RPMI7951 (cell line): ENCODE results near the gene RNF215. TPM values are rescaled to one million over a fixed set of nuclear protein-coding genes. Genes with fewer than 3 reads are reported as not detected.
A peak's percentile ranks its signal among the peaks of the same experiment; 100 is the strongest.
"Not testable (repeated sequence)": the region's sequence is repeated elsewhere in the genome, so short reads cannot be mapped to it uniquely, and the experiment has no call there.

Experiments
- DNase-seq: peaks from one replicate; pipeline ENCODE4 v3.0.0-alpha.2; 2012; ENCODE audit warnings: low read depth
- total RNA-seq: library from RNA; depleted of rRNA; stranded (reverse); fragments of >200 nt; shearing (Covaris generic); gene quantifications from 2 replicates; pipeline ENCODE4 v1.2.3, GENCODE V29; 2014

Gene RNF215
- total RNA-seq, 1 experiment from 2014 or later: 10.0 TPM

DNA sequence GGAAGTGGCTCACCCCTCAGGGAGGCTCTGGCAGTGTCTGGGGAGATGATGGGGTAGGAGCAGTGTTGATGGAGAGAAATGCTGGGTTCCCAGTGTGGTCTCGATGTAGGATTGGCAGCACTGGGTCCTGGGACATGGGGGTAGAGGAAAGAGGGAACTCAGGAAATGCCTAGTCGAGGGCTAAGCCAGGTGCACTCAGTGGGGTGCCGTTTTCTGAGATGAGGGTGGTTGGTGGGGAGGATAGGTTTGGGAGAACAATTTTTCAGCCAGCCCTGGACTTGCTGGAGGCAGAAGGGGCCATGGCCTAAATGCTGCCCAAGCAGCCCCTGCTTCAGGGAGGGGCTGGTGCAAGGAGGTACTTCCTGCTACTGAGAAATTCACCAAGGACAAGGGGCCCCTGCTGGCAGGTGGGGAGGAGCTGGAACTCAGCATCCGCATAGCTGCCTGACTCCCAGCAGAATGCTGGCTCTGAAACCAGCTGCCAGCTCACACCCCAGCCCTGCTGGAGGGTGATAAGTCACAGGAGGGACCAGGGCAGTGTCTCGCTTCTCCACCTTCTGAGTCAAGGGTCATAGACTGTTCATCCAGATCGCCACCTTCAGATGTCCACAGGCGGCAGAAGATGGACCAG is 24.4 kb downstream of the RNF215 start:
- no peak for DNase-seq

DNA sequence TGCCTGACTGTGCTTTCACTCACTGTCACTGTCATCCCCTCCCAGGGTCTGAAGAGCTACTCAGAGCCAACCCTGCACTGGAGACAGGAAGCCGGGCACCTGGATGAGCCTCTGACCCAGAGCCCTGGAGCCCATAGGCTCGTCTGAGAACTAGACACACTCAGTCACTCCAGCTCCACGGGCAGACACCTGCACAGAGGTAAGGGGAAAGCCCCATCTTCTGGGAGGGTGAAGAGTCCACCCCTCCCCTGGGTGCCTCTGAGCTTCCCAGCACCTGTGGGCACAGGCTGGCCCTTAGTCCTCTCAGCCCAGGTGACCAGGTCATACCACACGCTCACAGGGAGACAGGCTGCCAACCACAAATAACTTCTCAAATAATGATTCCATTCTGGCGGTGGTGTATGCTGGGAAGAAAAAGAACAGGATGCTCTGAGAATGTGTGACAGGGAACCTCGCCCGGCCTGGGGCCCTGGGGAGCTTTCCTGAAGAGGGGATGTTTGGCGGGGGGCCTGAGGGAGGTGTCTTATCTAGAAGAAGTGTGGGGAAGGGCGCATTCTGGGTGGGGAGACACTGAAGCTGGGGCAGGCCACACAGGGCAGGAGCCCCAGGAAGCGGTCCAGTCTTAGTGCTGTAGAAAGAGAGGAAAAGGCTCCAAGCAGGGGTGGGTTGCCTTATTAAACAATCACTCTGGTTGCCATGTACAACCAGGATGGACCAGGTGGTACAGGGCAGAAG is 25.1 kb downstream of the RNF215 start:
- DNase-seq: no peak

DNA sequence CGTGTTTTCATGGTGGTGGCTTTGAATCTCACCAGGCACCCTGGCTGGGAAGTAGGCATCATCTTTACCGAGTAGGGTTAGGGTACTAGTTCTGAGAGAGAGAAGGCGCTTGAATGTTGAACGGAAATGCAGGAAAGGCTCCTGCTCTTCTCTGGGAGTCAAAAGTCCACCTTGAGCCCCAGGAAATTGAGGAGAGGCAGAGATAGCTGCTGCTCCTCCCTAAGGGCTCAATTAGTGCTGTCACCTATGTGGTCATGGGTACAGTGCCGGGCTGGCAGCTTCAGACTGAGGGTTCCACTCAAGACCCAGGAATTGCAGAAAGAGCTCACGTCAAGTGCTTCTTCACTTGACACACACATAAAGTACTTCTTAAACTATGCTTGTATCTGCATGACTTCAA is 28.7 kb downstream of the RNF215 start:
- DNase-seq: no peak

DNA sequence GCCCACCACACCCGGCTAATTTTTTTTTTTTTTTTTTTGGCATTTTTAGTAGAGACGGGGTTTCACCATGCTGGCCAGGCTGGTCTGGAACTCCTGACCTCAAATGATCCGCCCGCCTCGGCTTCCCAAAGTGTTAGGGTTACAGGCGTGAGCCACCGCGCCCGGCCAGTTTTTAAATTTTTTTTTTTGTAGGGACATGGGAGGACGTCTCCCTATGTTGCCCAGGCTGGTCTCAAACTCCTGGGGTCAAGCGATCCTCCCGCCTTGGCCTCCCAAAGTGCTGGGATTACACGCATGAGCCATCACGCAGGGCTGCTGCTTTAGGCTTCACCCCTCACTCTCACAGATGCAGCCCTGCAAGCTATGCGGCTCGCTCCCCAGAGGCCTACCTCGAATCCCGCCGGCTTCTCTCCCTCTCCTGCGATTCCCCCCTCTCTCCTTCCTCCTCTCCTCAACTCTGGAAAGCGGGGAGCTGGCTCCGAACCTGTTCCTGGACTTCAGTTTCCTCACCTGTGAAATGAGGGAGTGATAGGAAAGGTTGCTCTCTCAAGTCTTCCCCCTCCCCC is 29.5 kb downstream of the RNF215 start:
- DNase-seq: no peak

DNA sequence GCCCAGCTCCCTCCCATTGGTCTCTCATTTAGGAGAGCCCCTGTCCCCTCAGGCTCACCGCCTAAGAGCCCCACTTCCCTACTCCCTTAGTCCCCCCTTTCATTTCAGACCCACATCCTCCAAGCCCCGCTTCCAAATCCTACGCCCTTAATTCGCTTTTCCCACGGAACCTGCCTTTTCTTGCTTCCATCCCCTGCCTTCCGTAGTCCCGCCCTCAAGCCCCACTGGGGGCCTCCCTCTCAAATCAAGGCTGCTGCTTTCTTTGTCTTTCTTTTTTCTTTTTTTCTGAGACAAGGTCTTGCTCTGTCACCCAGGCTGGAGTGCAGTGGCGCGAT is 30.0 kb downstream of the RNF215 start:
- DNase-seq: no peak

DNA sequence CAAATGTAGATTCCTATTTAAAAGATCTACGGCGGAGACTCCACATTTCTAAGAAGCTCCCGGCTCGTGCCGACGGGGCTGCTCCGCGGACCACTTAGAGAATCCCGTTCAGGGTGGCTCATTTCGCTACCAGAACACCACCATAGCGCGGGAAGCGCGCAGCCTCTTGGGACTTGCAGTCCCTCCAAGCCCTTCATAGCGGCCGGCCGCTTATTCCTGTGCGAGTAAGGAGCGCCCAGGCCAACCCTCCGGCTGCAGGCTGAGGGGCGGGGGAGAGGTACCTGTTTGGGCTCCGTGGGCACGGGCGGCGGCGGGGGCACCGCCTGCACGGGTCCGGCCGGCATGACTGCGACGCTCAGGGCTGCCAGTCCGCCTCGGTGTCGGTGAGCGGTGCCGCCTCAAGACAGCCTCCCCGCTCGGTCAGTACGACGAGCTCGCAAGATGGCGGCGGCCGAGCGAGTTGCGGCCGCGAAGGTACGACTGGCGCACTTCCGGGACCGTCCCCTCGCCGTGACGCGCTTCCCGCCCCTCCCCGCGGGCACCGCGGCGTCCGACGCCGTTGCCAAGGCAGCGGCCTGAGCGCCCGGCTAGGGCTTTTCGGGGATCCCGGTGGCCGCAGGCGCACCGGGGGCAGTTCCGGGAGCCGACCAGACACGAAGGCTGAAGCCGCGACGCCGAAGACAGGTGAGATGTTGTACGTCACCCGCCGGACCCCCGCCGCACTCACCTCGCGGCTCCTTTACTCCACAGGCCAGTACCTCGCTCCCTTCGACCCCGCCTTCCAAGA is 30.6 kb downstream of the RNF215 start, which contains the start of the genes CCDC157 and SF3A1:
CCDC157 (plus strand) TSS at position 559 of the 787 bp plus-strand sequence. CDS start 8,994 bp downstream, outside the sequence.
SF3A1 (minus strand) TSS at position 446 of the 787 bp plus-strand sequence; CDS start at position 344, 102 bp downstream.
- peak; percentile 83 for DNase-seq

DNA sequence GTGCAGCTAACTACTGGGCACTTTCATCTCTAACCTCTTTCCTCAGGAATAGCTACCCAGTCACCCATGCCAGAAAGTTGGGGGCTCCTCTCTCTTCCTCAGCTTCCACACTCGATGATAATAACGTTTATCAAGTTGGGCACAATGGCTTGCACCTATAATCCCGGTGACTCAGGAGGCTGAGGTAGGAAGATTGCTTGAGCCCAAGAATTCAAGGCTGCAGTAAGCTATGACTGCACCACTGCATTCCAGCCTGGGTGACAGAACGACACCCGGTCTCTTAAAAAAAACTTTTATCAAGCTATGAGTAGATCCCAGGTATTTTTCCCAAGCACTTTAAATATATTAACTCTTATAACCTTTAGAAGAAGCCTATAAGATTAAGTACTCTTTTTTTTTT is 32.6 kb downstream of the RNF215 start:
- DNase-seq: no peak

DNA sequence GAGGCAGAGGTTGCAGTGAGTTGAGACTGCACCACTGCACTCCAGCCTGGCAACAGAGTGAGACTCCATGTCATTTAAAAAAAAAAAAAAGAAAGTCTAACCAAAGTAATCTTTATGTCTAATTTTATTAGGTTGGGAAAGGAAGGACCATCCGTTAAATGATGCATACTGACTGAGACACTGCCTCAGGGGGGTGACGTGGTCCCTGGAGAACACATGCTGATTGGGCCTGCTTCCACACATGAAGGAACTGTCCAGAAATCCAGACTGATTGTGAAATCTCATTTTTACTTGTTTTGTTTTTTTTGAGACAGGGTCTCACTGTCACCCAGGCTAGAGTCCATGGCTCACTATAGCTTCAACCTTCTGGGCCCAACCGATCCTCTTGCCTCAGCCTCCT is 36.0 kb downstream of the RNF215 start:
- peak; percentile 26 for DNase-seq

DNA sequence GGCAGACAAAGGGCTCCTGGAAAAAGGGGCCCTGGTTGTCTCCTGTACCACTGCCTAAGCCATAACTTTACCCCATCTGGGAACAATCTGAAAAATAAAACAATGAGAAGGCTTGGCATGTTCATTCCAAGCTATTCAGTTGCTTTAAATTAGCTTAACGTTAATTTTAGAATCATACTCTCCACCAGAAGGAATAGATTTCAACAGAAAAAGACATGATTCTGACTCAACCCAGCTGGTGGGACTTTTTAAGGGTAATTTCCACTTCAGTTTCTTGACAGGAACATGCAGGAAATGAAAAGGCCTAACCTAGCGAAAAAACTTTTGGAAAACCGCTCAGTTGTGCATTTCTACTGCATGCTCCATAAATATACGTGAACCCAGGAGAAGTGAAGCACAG is 38.4 kb downstream of the RNF215 start:
- no peak for DNase-seq

DNA sequence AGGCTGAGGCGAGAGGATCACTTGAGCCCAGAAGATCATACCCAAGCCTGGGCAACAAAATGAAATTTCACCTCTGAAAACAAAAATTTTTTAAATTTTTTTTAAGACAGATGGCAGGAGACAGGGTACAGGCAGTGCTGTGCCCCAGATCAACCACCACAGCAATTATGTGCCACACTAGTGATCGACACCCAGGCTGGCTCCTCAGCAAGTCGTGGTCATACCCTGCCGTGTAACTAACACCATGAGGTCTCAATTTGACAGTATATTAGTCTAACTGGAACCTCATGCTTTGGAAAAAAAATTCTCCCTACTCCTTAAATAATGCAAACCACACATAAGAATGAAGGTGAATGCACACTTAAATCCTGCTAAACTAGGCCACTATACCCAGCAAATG is 38.8 kb downstream of the RNF215 start:
- DNase-seq: no peak

DNA sequence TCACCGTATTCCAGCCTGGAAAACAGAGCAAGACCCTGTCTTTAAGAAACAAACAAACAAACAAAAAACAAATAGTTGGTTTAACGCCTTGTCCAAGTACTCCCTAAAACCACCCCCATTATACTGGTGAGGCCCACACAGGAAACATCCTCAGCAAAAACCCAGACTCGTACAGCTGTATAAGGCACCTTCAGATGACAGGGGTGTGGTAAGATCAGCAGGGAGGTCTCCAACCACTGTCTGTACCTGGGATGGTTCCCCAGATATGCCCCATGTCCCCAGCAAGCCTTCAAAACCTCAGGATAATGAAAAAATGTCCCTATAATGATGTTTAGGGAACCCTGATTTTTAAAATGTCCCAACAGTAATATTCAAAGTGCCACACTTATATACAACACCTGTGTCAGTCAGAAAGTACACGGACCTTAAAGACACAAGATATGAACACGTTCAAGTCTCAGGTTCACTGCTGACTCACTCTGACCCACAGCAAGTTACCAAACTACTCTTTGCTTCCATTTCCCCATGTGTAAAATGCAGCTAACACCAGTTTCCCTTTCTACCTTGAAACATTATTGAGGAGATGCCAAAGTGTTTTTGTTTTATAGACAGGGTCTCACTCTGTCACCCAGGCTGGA is 39.8 kb downstream of the RNF215 start:
- DNase-seq: no peak

DNA sequence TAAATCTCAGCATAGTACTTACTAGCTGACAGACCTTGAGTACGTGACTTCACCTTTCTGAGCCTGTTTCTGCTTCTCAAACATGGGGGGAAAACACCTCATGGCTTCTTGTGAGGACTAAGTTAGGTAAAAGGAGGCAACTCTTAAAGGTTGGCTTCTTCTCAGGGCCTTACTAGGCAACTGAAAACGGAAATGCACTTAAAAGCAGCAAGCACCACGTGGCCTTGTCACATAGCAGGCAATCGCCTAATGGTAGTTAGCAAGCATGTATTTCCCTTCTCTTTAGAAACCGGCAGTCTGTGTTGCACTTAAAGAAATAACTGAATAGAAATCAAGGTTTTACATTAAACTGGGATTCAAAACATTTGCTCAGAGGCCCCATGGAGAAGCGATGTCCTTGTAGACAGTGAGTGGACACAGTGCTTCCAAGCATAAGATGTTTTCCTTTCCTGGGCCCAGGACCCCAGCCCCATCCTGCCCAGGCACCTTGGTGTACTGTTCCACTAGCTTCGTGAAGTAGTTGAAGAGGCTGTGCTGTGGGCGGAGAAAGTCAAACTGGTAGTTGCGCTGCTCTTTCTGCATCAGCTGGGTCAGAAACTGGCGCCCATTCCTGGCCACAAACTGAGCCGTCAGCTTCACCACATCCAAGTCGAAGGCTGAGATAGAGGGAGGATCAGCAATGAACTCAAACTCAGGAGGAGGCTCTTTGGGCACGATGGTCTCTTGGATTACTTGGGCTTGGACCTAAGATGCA is 42.6 kb downstream of the RNF215 start:
- no peak for DNase-seq

DNA sequence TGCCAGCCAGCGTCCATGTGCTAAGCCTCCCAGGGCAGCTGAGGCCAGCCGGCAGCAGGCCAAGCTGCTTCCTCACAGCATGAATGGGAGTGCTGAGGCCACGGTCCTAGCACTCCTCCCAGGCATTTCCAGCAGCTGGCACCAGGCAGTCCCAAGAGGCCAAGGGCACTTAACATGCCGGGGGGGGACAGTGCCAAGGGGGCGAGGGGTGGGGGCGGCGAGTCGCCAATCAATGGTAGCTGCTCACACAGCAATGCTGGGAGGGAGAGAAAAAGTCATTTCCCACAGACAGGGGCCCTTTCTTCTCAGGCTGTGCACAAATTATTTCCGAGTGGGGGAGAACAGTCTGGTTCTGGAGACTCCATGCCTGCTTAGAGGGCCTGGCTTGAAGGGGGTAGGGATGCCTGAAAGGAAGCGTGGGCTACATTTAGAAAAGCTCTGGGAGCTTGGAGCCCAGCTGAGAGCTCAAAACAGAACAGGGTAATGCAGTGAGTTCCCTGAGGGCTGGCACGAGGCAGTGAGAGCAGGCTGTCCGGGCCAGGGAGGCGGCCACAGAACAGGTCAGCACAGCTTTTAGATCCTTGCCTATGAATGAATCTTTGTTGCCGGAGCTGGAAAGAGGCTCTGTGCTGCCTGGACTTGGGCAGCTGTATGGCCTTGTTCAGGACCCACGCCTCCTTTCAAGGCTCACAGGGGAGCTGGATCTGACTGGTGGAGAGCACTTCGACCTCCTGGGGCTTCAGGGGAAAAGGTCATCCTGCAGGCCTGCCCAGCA is 46.1 kb downstream of the RNF215 start:
- peak; percentile 35 for DNase-seq

DNA sequence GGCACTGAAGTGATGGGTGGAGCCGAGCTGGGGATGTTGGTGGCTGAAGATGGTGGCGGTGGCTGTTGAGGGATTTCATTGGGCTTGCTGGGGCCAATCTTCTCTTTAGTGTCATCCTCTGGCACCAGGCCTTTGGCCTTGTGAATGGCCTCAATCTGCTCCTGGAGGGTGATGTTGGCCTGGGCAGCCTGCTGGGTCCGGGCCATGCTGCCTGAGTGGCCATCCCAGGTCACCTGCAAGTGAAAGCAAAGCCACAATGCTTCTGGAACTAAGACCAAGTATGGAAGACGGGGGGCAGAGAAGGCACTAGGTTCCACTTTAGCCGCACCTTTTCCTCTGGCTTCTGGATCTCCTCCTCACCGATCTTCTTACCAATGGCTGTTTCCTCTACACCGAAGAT is 48.4 kb downstream of the RNF215 start:
- no peak for DNase-seq

DNA sequence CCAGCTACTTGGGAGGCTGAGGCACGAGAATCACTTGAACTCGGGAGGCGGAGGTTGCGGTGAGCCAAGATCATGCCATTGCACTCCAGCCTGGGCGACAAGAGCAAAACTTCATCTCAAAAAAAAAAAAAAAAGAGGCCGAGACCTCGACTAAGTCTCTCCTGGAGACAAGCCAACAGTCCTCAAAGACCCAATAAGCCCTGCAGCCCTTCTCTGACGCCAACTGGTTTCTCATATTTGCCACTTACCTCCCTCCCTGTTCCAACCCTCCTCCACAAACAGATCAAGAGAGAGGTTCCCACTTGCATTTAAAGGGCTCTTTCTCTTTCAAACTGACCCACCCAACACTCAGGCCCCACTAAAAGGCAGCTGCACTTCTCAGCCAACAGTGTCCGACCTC is 48.9 kb downstream of the RNF215 start:
- not testable (repeated sequence) for DNase-seq

DNA sequence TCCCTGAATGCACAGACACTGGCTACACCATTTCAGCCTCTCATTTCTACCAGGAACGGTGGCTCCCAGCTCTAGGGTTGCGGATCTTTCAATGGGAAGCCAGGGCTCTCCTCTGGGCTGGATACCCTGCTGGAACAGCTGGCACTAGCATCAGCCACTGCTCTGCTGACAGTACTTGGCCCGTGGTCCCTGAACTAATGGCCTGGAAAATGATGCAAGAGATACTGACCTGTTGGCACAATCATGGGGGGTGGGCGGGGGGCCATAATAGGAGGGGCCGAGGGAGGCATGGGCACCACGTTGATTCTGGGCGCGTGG is 49.8 kb downstream of the RNF215 start:
- no peak for DNase-seq

DNA sequence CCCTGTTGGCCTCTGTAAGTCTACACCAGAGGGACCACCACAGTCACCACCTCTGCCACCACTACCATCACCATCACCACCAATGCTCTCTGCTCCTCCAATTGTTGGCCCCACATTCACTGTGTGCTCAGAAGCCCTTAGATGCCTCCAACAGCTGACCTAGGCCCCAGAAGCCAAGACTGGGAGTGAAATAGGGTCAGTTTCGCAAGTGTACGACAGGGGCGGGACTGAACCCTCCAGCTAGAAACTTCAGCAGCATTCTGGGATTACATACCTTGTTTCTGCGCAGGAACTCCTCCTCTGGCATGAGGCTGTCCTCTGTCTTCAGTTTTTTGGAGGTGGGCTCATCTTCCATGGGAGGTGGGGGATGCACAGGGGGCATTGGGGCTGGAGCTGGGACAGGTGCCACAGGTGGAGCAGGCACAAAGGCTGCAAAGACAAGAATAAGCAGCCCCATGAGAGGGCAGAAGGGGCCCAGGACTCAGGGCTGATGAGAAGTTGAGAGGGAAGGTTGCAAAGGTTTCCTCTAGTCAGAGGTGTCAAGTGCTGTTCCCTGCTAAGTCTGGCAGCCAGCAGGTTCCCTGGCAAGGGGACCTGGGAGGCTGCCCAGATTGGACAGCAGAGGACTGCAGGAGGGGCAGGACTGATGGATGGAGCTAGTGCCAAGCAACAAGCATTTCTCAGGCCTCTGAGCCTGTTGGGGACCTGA is 50.3 kb downstream of the RNF215 start:
- no peak for DNase-seq

DNA sequence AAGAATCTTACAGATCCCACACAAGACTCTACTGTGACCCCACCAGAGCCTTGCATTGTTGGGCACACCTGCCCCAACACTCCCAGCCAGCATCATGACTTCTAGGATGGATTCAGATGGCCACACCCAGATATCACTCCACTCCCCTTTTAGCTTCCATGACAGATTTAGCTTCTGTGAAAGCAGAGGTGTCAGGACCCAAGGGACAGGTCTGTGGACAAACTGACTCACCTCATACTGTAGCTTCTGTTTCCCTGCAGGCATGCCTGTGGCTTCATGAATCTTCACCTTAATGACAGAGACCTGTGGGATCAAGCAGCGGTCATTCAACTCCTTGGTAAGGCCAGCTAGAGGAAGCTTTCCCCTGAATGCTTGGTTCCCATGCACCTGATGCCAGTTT is 52.0 kb downstream of the RNF215 start:
- DNase-seq: no peak

DNA sequence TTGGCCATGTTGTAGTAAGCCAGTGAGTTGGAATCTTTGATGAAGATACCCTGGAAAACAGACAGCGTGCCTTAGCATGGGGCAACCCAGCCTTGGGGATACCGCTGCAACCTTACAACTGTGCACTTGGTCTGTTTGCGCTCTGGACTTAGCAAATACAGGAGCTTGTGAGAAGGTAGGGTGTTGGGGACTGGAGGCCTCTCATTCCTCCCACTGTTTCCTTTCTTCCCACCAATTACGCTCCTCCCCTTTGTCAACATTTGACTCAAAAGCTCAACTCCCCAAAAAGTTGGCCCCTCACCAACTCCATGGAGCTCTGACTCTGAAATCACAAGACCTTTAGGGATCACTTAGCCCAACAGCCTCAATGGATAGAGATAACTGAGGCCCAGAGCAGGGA is 52.6 kb downstream of the RNF215 start:
- no peak for DNase-seq

DNA sequence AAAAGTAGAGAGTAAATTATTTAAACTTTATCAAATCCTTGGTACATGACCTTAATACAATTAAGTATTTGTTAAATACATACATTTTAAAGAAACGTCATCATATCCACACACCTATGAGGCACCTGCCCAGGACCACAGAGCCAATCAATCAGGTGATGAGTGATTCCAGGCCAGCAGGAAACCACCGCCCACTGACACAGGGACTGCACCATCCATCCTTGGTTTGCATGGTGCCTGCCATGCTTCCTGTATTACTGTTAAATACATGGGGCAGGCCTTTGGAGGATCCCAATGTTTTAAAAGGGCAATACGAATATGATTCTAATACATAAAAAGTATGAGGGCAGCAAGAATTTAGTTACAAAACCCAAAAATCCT is 53.5 kb downstream of the RNF215 start:
- DNase-seq: no peak
